HG02678 (cell line): Measurements from ENCODE around the gene LSM3.

Experiments
- ATAC-seq: cut with Tn5 transposase; IDR thresholded peaks from one replicate; pipeline ENCODE4 v1.9.1; 2021; ENCODE audit warnings: mild to moderate bottlenecking, moderate library complexity; ENCODE audit not compliant: unreplicated experiment

The LSM3 gene

GRCh38 chr3:14194865-14195264 lies 16.2 kb downstream of the LSM3 start:
- ATAC-seq: no peak

DNA sequence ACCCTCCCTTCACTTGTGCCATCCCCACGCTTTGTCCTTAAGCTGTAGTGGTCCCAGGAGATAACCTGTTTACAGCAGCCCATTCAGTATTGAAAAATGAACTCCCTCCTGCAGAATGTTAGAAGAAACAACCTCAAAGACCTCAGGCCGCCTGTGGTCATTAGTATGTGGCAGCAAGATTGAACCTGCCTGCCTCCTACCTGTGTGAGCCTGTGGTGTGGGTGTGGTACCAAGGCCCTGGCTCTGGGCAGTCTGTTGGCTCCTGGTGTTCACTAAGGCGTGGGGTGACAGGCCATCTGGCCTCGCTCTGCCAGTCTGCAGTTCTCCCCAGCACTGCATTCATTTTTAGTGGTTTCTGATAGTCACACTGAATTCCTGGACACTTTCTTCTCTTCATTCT lies 21.0 kb downstream of the LSM3 start:
- no peak for ATAC-seq

GRCh38 chr3:14200276-14200675 lies 21.7 kb downstream of the LSM3 start:
- ATAC-seq: no peak

DNA sequence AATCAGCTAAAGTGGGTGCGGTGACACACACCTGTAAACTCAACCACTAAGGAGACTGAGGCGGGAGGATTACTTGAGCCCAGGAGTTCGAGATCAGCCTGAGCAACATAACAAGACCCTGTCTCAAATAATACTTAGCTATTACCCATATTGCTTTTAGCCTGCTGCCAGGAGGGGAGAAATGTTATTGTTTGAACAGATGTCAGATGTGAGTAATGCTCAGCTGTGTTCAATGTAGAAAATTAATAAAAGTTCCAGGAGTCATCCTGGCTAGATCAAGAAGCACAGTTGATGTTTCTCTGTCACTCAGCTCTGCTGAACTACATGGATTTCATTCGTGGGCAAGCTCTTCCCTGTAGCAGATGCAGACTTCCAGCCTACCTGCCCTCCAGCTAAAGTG lies 22.2 kb downstream of the LSM3 start:
- no peak for ATAC-seq

DNA sequence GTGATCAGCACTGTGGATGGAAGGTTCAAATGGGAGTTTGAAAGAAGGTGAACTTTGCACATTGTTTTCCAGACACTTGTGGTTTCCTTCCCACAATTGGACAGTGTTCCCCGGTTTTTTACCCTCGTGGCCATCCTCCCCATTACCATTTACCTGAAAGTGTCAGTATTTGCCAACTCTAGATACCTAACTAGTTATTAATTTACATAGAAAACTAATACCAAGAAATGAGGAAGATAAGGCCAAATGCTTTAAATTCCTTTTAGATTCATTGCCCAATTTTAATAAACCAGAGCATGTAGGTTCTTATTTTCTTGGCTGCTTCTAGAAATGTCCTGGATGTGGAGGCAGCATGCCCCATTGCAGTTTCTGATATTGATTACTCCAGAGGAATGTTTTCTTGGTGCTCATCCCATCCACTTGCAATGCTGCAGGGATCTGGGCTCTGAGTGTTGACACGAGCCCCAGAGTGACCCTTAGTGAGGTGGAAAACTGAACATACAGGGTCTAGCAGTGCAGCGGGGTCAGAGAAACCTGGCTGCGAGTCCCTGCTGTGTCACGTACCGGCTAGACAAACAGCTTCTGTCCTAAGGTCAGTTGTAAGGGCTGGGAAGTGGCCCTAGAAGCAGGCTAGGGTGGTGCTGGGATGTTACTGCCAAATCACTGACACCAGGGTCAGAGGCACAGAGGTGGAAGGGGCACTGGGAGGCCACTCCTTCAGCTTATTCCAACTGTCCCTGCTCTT lies 23.5 kb downstream of the LSM3 start:
- no peak for ATAC-seq

DNA sequence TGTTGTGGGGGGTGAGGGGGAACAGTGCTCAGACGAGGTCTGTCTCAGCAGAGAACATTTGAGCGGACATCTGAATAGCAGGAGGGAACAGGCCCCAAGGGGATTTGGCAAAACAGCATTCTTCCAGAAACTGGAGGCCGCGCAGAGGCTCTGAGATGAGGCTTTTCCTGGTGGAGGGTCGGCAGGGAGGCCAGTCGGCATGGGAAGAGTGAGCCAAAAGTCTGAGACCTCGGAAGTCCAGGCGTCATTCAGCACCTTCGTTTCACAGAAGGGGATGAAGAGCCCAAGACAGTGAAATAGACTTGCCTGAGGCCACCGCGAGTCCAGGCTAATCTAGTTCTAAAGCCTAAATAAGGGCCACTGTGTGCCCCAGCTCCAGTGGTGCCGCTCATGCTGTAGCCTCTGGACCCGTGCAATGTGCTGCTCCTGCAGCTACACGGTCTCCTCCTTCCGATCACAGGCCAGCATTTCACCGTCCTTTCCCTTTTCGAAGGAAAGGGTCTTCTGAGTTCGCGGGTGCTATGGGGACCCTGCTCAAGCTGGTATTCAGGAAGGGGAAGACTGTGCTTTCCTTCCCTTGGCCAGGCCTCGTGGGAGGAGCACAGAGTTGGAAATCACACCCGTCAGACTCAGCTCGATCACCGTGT lies 24.4 kb downstream of the LSM3 start:
- ATAC-seq: no peak

DNA sequence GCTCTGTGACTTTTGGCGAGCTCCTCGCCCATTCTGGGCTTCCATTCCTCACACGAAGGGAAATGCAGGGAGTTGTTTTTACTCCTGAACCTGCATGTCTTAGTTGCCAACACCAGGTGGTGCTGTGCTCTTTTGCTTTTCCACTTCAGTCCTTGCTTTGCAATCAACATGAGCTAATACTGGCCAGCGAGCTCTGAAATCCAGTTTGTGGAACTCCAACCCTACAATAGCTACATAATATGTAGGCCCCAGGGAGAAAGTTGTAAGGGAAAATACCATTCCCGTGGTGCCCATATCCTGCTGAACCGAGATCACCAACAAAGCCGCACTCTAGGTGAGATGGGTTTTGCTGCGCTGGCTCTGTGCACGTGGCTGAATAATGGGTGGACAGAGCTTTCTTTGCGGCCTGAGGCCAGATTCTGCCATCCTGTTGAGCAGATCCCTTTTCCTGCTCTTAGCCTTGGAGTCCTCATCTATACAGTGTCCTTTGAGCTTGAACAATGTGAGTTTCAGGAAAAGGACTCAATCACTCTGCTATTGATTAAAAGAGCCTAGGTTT lies 25.0 kb downstream of the LSM3 start:
- no peak for ATAC-seq

GRCh38 chr3:14204515-14205284 lies 26.1 kb downstream of the LSM3 start:
- ATAC-seq: no peak

DNA sequence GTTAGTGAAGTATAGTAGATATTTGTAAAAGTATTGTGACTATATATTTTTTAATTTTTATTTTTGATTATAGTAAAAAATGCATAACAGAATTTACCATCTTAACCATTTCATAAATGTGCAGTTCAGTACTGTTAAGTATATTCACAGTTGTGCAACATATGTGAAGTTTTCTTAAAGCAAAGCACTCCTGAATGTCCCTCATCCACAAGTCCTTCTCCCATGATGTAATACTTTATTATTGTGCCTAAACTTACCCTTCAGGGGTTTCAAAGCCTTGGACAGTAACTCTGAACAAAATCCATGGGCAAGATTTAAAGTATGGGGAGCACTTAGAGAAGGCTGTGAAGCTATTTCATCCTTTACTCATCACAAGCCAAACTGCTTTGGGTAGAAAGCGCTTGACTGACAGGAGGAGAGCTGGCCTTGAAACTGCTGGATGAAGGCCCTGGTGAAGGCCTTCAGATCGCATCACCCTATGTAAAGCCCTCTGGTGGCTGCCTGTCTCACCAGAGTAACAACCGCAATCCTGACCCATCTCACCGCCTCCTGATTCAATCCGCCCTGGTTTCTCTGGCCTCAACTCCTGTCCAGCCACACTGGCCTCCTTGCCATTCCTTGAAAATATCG lies 28.0 kb downstream of the LSM3 start:
- ATAC-seq: no peak

DNA sequence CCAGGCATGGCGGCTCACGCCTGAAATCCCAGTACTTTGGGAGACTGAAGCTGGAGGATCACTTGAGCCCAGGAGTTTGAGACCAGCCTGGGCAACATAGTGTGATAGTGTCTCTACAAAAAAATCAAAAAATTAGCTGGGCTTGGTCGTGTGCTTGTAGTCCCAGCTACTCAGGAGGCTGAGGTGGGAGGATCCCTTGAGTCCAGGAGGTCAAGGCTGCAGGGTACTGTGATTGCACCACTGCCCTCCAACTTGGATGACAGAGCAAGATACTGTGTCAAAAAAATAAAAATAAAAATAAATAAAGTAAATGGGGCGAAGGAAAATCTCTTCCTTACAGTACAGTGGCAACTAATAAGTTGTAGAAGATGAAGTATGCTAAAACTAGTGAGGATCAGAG lies 29.6 kb downstream of the LSM3 start:
- ATAC-seq: no peak

GRCh38 chr3:14208977-14209394 lies 30.4 kb downstream of the LSM3 start:
- ATAC-seq: no peak

- ATAC-seq: no peak
These were observed 31.1 kb downstream of the LSM3 start for GRCh38 chr3:14209581-14210289.

DNA sequence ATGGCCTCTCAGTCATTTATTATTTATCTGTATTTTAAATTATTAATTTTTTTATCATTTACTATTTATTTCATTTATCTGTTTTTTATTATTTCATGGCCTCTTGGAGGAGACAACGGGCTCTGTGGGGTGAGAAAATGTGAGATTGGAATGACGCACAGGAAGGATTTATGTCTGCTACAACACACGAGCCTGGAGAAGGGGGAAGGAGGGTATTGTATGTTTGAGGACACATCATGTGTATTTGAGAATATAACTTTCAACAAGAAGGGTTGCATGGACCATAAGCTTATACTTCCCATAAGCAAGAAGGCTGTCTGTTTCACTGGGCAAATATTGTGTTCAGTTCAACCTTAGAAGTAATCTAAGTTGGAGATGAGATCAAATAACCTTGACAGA lies 31.7 kb downstream of the LSM3 start:
- no peak for ATAC-seq

- ATAC-seq: no peak
These were observed 32.4 kb downstream of the LSM3 start for GRCh38 chr3:14210843-14211594.

GRCh38 chr3:14211621-14212020 lies 33.0 kb downstream of the LSM3 start:
- ATAC-seq: no peak

DNA sequence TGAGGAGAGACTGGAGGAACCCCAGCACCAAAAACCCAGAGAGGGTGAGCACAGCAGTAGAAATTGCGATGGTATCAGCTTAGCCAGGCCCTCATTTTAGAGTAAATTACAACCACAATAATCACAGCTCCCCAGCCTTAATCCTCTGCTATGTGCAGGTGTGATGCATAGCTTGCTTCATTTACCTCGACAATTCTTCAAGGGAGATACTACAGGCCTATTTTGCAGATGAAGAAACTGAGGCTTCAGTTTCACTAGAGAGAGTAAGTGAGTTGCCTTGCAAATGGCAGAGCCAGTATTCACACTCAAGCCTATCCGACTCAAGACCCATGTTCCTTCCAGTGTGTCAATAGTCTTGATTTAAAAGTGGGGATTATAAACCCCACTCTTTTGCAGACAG lies 33.4 kb downstream of the LSM3 start:
- ATAC-seq: no peak

- no peak for ATAC-seq
These were observed 34.6 kb downstream of the LSM3 start for GRCh38 chr3:14213066-14213774.

GRCh38 chr3:14214764-14215163 lies 36.1 kb downstream of the LSM3 start:
- ATAC-seq: no peak
